Lung microvascular endothelial cell (primary cell): ENCODE results near the gene SMIM28. TPM values are rescaled to one million over a fixed set of nuclear protein-coding genes. Genes with fewer than 3 reads are reported as not detected.
A peak's percentile ranks its signal among the peaks of the same experiment; 100 is the strongest.
"Not testable (repeated sequence)": the region's sequence is repeated elsewhere in the genome, so short reads cannot be mapped to it uniquely, and the experiment has no call there.

ENCODE experiments used
- DNase-seq, 2 donors: peaks; one replicate each; pipeline versions ENCODE4 v3.0.0 to v3.0.0-alpha.2; 2010; ENCODE audit warnings: low read depth in 2 of 2
- total RNA-seq: library from RNA; depleted of rRNA; stranded (reverse); fragments of >200 nt; gene quantifications from 2 replicates; pipeline ENCODE4 v1.2.1, GENCODE V29; 2014

Gene SMIM28
- not detected in 2 replicates for total RNA-seq

DNA sequence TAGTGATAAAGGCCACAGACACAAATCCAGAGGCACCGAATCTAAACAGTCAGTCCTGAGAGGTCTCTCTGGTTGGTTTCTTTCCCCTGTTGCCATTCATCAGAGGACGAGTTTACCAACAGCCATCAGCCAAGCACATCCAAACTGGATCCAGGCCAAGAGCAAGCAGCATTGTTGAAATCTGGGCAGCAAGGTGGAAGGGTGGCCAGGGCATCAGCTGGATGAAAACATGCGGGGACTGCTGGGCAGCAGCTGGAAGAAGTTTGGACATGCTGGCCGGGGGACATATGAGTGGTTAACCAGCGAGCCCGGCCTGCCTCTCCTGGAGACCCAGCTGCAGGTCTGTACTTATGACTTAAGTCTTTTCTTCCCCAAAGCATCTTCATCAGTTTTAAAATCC, at the start of gene SMIM28:
Gene SMIM28 (plus strand): TSS at position 62 of the 400 bp plus-strand sequence. CDS start 168 bp downstream, at position 230.
- no peak for DNase-seq

- no peak for DNase-seq
These were observed 49.5 kb upstream of the SMIM28 start for GRCh38 chr6:138328210-138328609.

DNA sequence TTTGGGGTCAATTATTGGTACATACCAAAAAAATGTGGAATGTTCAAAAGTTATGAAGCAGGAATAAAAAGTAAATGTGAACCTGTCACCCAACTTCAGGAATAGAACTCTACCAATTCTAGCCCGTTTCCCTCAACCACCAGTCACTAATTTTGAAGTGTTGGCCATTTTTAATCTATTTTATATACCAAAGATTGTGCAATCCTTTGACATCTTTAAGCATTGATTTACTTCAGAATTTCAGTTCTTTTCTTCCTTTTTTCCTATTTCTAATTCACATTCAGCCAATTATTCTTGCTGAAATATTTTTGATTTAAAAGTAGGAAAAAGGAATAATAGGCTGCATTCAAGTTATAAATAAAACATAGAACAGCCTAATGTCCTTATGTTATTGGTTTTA, 46.9 kb upstream of the SMIM28 start:
- no peak for DNase-seq

GRCh38 chr6:138331444-138331843, 46.3 kb upstream of the SMIM28 start:
- no peak for DNase-seq

GRCh38 chr6:138331984-138332383, 45.7 kb upstream of the SMIM28 start:
- DNase-seq, result no peak

DNA sequence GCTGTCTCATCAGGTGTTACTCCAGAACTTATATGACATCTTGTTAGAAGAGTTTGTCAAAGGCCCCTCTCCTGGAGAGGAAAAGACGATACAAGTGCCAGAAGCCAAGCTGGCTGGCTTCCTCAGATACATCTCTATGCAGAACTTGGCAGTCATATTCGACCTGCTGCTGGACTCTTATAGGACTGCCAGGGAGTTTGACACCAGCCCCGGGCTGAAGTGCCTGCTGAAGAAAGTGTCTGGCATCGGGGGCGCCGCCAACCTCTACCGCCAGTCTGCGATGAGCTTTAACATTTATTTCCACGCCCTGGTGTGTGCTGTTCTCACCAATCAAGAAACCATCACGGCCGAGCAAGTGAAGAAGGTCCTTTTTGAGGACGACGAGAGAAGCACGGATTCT, 43.7 kb upstream of the SMIM28 start:
- DNase-seq, result no peak

- no peak for DNase-seq
These were observed 42.7 kb upstream of the SMIM28 start for GRCh38 chr6:138334963-138335362.

DNA sequence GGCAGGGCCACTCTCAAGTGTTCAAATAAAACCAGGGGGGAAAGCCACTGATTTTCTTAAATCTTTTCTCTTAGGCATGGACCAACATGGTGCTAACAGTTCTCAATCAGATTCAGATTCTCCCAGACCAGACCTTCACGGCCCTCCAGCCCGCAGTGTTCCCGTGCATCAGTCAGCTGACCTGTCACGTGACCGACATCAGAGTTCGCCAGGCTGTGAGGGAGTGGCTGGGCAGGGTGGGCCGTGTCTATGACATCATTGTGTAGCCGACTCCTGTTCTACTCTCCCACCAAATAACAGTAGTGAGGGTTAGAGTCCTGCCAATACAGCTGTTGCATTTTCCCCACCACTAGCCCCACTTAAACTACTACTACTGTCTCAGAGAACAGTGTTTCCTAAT, 41.5 kb upstream of the SMIM28 start:
- DNase-seq, result no peak

DNA sequence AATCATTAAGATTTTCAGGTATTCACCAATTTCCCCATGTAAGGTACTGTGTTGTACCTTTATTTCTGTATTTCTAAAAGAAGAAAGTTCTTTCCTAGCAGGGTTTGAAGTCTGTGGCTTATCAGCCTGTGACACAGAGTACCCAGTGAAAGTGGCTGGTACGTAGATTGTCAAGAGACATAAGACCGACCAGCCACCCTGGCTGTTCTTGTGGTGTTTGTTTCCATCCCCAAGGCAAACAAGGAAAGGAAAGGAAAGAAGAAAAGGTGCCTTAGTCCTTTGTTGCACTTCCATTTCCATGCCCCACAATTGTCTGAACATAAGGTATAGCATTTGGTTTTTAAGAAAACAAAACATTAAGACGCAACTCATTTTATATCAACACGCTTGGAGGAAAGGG, 40.6 kb upstream of the SMIM28 start:
- no peak for DNase-seq

GRCh38 chr6:138339024-138339423, 38.7 kb upstream of the SMIM28 start:
- DNase-seq, result no peak

DNA sequence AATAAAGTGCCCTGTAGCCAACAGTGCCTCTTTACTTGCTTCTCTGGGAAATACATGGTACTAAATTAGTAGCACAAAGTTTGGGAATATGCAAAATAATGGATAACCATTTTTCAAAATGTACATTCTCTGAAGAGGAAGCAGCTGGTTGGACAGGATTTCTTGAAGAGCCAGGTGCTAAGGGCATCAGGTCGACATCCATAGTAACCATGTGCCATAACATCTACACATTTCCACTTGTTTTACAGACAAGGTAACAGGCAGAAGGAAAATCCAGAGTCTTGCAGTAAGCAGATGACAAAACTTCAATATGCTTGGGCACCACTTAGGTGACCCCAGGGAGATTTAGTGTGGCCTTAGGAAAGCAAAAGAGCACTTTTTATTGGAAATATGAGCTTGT, 36.5 kb upstream of the SMIM28 start:
- DNase-seq, result peak in 1 of 2 donors; percentile 68

DNA sequence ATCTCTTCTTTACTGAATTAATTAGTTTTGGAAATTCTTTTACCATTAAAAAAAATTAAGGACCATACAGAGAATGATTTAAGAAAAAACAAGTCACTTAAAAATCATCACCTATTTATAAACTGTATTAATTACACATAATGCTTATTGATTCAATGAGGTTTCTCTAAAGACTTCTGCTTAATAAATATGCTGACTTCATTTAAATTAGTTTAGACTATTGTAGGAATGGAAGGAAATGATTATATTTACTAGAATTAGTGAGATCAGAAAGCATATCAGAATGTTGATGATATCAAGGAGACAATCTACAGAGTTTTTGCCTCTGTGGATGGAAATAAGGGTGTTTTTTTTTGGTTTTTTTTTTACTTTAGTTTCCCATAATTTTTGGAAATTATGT, 34.6 kb upstream of the SMIM28 start:
- DNase-seq, result no peak

DNA sequence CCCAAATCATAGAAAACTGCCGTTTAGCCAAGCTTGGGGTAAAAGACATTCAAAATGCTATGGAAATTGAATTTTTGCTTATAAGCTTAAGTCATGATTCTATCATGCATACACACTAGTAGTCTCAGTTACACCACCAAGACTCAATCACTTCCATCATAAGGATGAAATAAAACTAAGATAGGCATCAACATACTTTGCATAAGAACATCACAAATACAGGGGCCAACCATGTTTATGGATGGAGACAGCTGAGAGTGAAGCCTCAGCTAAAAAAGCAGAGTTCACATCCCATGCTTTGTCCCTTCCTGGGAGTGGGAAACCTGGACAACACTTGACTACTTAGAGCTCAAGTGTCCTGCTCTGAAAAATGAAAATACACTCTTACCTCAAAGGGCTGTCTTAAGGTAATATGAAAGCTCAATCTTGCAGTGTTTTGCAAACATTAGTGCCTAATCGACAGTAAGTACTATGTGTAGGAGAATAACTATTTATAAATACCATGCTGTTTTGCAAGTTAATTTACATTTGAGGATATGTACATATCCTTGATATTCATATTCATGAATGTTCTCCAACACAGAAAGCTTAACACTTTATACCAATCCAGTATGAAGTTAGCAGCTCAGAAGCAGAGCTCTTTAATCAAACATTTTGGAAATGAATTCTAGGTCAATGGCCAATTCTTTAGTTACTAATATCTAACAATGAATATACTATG, 32.0 kb upstream of the SMIM28 start:
- DNase-seq, result no peak

GRCh38 chr6:138346302-138347195, 31.2 kb upstream of the SMIM28 start:
- peak in 1 of 2 donors; percentile 56 for DNase-seq

DNA sequence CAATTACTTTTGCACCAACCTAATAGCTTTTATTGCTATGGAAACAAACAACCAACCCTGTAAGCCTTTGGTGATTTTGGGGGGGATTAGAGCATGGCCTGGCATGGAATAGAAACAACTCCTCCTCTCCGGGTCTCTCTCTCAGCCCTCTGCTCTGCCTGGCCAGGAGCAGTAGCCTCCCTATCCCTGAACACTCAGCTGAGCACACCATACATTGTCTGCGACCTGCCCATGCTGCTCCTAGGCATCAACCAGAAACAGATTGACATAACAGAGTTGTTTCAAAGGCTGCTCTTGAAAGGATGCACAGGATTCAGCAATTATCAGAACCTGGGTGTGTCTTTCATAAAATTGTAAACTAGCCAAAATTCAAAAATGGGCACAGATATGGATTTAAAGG, 29.8 kb upstream of the SMIM28 start:
- DNase-seq, result no peak

- DNase-seq, result no peak
These were observed 27.8 kb upstream of the SMIM28 start for GRCh38 chr6:138349891-138350290.

DNA sequence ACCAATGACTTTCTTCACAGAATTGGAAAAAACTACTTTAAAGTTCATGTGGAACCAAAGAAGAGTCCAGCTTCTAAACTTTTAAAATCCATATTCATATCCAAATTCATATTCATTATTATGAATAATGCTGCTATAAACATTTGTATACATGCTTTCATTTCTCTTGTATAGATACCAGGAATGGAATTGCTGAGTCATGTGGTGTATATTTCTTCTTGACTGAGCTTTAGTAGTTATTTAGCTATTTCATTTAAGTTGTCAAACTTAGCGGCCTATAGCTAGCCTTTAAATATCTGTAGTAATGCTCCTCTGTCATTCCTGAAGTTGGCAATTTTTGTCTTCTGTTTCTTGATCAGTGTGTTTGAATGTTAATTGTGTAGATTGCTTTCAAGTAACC, 19.8 kb upstream of the SMIM28 start:
- DNase-seq, result no peak

GRCh38 chr6:138368684-138369083, 9.0 kb upstream of the SMIM28 start:
- not testable (repeated sequence) for DNase-seq

DNA sequence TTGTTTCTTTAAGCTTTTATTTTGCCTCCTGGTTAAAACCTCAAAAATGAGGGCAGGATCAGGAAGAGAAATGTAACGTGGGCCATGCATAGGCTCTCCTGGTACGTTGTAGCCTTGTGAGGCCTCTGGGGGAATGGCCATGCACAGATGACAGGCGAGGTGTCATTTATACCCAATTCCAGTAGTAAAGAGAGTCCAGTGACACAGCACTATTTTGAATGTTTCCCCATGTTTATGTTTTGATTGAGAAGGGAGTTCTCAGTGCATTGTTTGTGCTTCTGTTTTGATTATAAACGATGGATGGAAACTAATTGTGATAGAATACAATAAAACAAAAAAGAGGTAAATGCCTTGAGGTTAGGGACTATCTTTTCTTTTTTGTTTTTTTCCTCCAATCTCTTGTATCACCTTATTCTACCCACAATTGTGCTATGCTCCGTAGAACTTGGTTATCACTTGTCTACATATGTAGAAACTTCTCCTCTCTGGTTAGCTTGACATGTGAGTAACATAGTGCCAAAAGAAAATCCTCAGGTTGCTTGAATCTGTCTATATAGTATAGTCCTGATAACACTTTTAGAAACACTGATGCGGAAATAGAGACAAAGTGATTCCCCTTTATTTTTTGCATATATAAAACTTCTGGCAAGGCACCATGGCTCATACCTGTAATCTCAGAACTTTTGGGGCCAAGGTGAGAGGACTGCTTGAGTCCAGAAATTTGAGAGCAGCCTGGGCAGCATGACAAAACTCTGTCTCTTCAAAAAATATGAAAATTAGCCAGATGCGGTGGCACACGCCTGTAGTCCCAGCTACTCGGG, 6.9 kb upstream of the SMIM28 start:
- no peak for DNase-seq

GRCh38 chr6:138371452-138371711, 6.3 kb upstream of the SMIM28 start:
- DNase-seq, result no peak

- peak in 1 of 2 donors; percentile 80 for DNase-seq
These were observed 6.0 kb upstream of the SMIM28 start for GRCh38 chr6:138371720-138372119.
